Fibroblast of villous mesenchyme (primary cell): ENCODE measurements around the gene ATXN7L2. TPM values are rescaled to one million over a fixed set of nuclear protein-coding genes. Genes with fewer than 3 reads are reported as not detected.

ENCODE experiments used
- DNase-seq: peaks from one replicate; pipeline ENCODE4 v3.0.0-alpha.2; 2010; ENCODE audit warnings: low read depth
- H3K4me3 ChIP-seq: 2 replicates; pipeline ENCODE4 v1.5.1; 2011; ENCODE audit warnings: low read depth, mild to moderate bottlenecking, low read length
- CTCF ChIP-seq: IDR thresholded peaks from 2 replicates; pipeline ENCODE4 v1.5.1; 2012; ENCODE audit warnings: low read depth, mild to moderate bottlenecking, low read length; ENCODE audit not compliant: insufficient read depth
- total RNA-seq: library from RNA; depleted of rRNA; stranded (reverse); fragments of >200 nt; gene quantifications from 2 replicates; pipeline ENCODE4 v1.2.3, GENCODE V29; 2012

ATXN7L2 gene
- total RNA-seq, 1 donor = 4.7 TPM

GRCh38 chr1:109509176-109510134 is 25.8 kb downstream of the ATXN7L2 start, which contains the start of gene AMIGO1:
Gene AMIGO1, minus strand, starts transcription at chr1:109509727. Its CDS starts 815 bp downstream, at chr1:109508912.
- peak within 1 kb of the TSS; percentile 68 for H3K4me3 ChIP-seq
- no peak for TF ChIP-seq CTCF
- DNase-seq = peak; percentile 41

GRCh38 chr1:109513110-109513710 is 29.5 kb downstream of the ATXN7L2 start:
- DNase-seq = peak; percentile 25
- no peak for TF ChIP-seq CTCF
- H3K4me3 ChIP-seq = no peak overlapping the region

GRCh38 chr1:109514846-109515245 is 31.1 kb downstream of the ATXN7L2 start:
- TF ChIP-seq CTCF = no peak
- H3K4me3 ChIP-seq = no peak overlapping the region
- DNase-seq = no peak

- no peak overlapping the region for H3K4me3 ChIP-seq
- TF ChIP-seq CTCF = no peak
- no peak for DNase-seq
Observed at GRCh38 chr1:109516872-109517271, 33.2 kb downstream of the ATXN7L2 start.

- no peak overlapping the region for H3K4me3 ChIP-seq
- TF ChIP-seq CTCF = no peak
- no peak for DNase-seq
Observed at GRCh38 chr1:109517337-109517736, 33.6 kb downstream of the ATXN7L2 start.

- no peak for TF ChIP-seq CTCF
- DNase-seq = peak; percentile 12
- H3K4me3 ChIP-seq = no peak overlapping the region
Observed at GRCh38 chr1:109521002-109521951, 37.6 kb downstream of the ATXN7L2 start.
